IMR-90 (cell line): Measurements from ENCODE around the gene IRAK4. TPM values are rescaled to one million over a fixed set of nuclear protein-coding genes. Genes with fewer than 3 reads are reported as not detected.

Experiments used
- ATAC-seq: fragments of 200-7000 bp; cut with Tn5 transposase; 2 replicates; pipeline ENCODE4 v1.9.1; 2020; ENCODE audit warnings: low read depth, mild to moderate bottlenecking, moderate library complexity
- BruUV-seq: library from RNA; stranded (reverse); fragments of 400-500 nt; replicated peaks from 2 replicates; lab custom pipeline; 2021; lab: Mats Ljungman, UMichigan
- CTCF ChIA-PET: fragments of 300-600 bp; formaldehyde crosslinking; extraction: SDS; loops from one replicate; lab custom pipeline; 2021; ENCODE audit warnings: antibody characterized with exemption; lab: Yijun Ruan, JAX
- POLR2A ChIA-PET: fragments of 300-600 bp; sonication (Branson Sonifier 250); formaldehyde crosslinking; loops from one replicate; lab custom pipeline; 2022; ENCODE audit warnings: antibody characterized with exemption; ENCODE audit not compliant: unreplicated experiment; lab: Charles Lee
- DNase-seq: peaks from one replicate; pipeline ENCODE4 v3.0.0; 2013
- H2AFZ ChIP-seq: replicated peaks from 2 replicates; pipeline ENCODE3; 2013; ENCODE audit warnings: low read length, mild to moderate bottlenecking; ENCODE audit not compliant: poor library complexity
- H2AK5ac ChIP-seq: 2 replicates; pipeline ENCODE4 v1.6.1; 2013; ENCODE audit warnings: low read depth, low read length, inconsistent platforms
- H2AK9ac ChIP-seq: replicated peaks from 2 replicates; pipeline ENCODE3; 2013; ENCODE audit warnings: mild to moderate bottlenecking, low read depth, low read length, moderate library complexity; ENCODE audit not compliant: poor library complexity
- H2BK120ac ChIP-seq: 2 replicates; pipeline ENCODE4 v1.6.1; 2013; ENCODE audit warnings: low read depth, low read length, inconsistent platforms
- H2BK15ac ChIP-seq: 3 replicates; pipeline ENCODE4 v1.6.1; 2013; ENCODE audit warnings: low read depth, low read length, inconsistent platforms
- H2BK20ac ChIP-seq: 2 replicates; pipeline ENCODE4 v1.6.1; 2013; ENCODE audit warnings: low read depth, mild to moderate bottlenecking, inconsistent platforms, low read length, moderate library complexity
- H2BK5ac ChIP-seq: 2 replicates; pipeline ENCODE4 v1.6.1; 2013; ENCODE audit warnings: mild to moderate bottlenecking, low read depth, low read length, inconsistent platforms; ENCODE audit not compliant: poor library complexity, severe bottlenecking
- H3K14ac ChIP-seq: replicated peaks from 2 replicates; pipeline ENCODE4 v1.6.1; 2013; ENCODE audit warnings: low read depth, low read length, inconsistent platforms
- H3K18ac ChIP-seq: 2 replicates; pipeline ENCODE4 v1.6.1; 2013; ENCODE audit warnings: low read depth, low read length, control low read depth
- H3K23ac ChIP-seq: 2 replicates; pipeline ENCODE4 v1.6.1; 2013; ENCODE audit warnings: low read depth, low read length, inconsistent platforms
- H3K27ac ChIP-seq: 2 replicates; pipeline ENCODE4 v1.5.1; 2013; ENCODE audit warnings: mild to moderate bottlenecking, control low read depth, low read length; ENCODE audit not compliant: insufficient read depth
- H3K27me3 ChIP-seq: 2 replicates; pipeline ENCODE4 v1.6.1; 2013; ENCODE audit warnings: low read length; ENCODE audit not compliant: control insufficient read depth, insufficient read depth
- H3K36me3 ChIP-seq: 2 replicates; pipeline ENCODE4 v1.6.1; 2013; ENCODE audit warnings: low read length, mixed read lengths; ENCODE audit not compliant: control insufficient read depth, insufficient read depth
- H3K4ac ChIP-seq: 2 replicates; pipeline ENCODE4 v1.6.1; 2013; ENCODE audit warnings: low read depth, low read length, inconsistent platforms
- H3K4me1 ChIP-seq: 2 replicates; pipeline ENCODE4 v1.6.1; 2013; ENCODE audit warnings: low read length, mixed read lengths; ENCODE audit not compliant: control insufficient read depth, insufficient read depth
- H3K4me2 ChIP-seq: 2 replicates; pipeline ENCODE4 v1.6.1; 2013; ENCODE audit warnings: low read depth, mild to moderate bottlenecking, control low read depth, low read length, moderate library complexity
- H3K4me3 ChIP-seq: 2 replicates; pipeline ENCODE4 v1.5.1; 2013; ENCODE audit warnings: low read depth, mild to moderate bottlenecking, control low read depth, low read length, moderate library complexity; ENCODE audit not compliant: insufficient read depth
- H3K56ac ChIP-seq: 2 replicates; pipeline ENCODE4 v1.6.1; 2013; ENCODE audit warnings: low read length, inconsistent platforms; ENCODE audit not compliant: insufficient read depth; ENCODE audit errors: extremely low read depth
- H3K79me1 ChIP-seq, 2 experiments: 2 replicates each; pipeline ENCODE4 v1.6.1; 2013; ENCODE audit warnings: low read length in 2 of 2, inconsistent platforms in 1 of 2, low read depth in 1 of 2
- H3K9ac ChIP-seq: 2 replicates; pipeline ENCODE4 v1.6.1; 2013; ENCODE audit warnings: low read depth, low read length, control low read depth
- H3K9me1 ChIP-seq: 2 replicates; pipeline ENCODE4 v1.6.1; 2013; ENCODE audit warnings: low read length, inconsistent platforms; ENCODE audit not compliant: insufficient read depth
- H3K9me3 ChIP-seq: 2 replicates; pipeline ENCODE4 v1.6.1; 2013; ENCODE audit warnings: low read length; ENCODE audit not compliant: control insufficient read depth, insufficient read depth
- H4K20me1 ChIP-seq: 2 replicates; pipeline ENCODE4 v1.6.1; 2013; ENCODE audit warnings: low read length, inconsistent platforms; ENCODE audit not compliant: insufficient read depth
- H4K5ac ChIP-seq: 2 replicates; pipeline ENCODE4 v1.6.1; 2013; ENCODE audit warnings: mild to moderate bottlenecking, low read depth, low read length, control low read depth
- H4K8ac ChIP-seq, 2 experiments: 2 replicates each; pipeline ENCODE4 v1.6.1; 2013; ENCODE audit warnings: low read depth in 2 of 2, low read length in 2 of 2, control low read depth in 1 of 2, inconsistent platforms in 1 of 2
- H4K91ac ChIP-seq: 2 replicates; pipeline ENCODE4 v1.6.1; 2013; ENCODE audit warnings: low read depth, low read length, inconsistent platforms; ENCODE audit not compliant: insufficient read depth
- BHLHE40 ChIP-seq: fragments of 150-350 bp; IDR thresholded peaks from 2 replicates; pipeline ENCODE4 v1.6.1; 2016; ENCODE audit warnings: mild to moderate bottlenecking, low read depth, low read length
- CTCF ChIP-seq: conservative IDR thresholded peaks from 2 replicates; pipeline ENCODE4 v1.5.1; 2012; ENCODE audit warnings: mild to moderate bottlenecking, low read depth, low read length, improper control_type of control experiment
- WGBS, 2 experiments: methylation state at CpG; one replicate each; pipeline versions ENCODE4 v1.1.5 to v1.1.7; 2013; ENCODE audit warnings: missing lambda C conversion rate in 2 of 2; ENCODE audit not compliant: insufficient read length in 1 of 2; ENCODE audit errors: extremely low coverage in 2 of 2; 5-methylcytosine and 5-hydroxymethylcytosine counted together
- dilution Hi-C: fragments of 300-500 bp; cut with HindIII; formaldehyde crosslinking; loops from one replicate; pipeline ENCODE4 v1.14.3; 2018; ENCODE audit warnings: low sequenced_read_pairs; ENCODE audit not compliant: unreplicated experiment
- in situ Hi-C: fragments of 300-500 bp; cut with MboI; formaldehyde crosslinking; loops from 3 replicates; pipeline ENCODE4 v1.14.3; 2019; ENCODE audit warnings: low sequenced_read_pairs, inconsistent platforms, mixed read lengths
- intact Hi-C: fragments of 100-400 bp; cut with micrococcal nuclease; formaldehyde crosslinking; loops from 2 replicates; pipeline ENCODE4 v1.10.0; 2022
- polyA plus RNA-seq, 3 experiments: library from polyadenylated mRNA; depleted of rRNA; stranded (reverse); fragments of >200 nt; gene quantifications; 2 replicates each; pipeline ENCODE4 v1.2.3, GENCODE V29; 2012; ENCODE audit warnings: low replicate concordance in 1 of 3
- total RNA-seq: library from RNA; depleted of rRNA; stranded (reverse); fragments of >200 nt; gene quantifications from 2 replicates; pipeline ENCODE4 v1.2.3, GENCODE V29; 2012; rRNA removed

IRAK4 gene
- total and polyA plus RNA-seq, 2 of the 4 experiments (the other 2 are of a cell fraction), result 12.6 to 27.6 TPM

- Histone ChIP-seq H3K23ac (peak overlapping the region; percentile 87), H3K27me3 (no peaks in the 10 kb centered on the region), H3K14ac (peak overlapping the region; percentile 81), H3K27ac (peak overlapping the region; percentile 63), H4K20me1 (no peaks in the 10 kb centered on the region), H2BK15ac (peak overlapping the region; percentile 45; the same call in 1 of the 3 replicates), H3K56ac (peak overlapping the region; percentile 61), H3K4ac (peak overlapping the region; percentile 83), H4K5ac (peak overlapping the region; percentile 16; the same call in 1 of the 2 replicates), H2BK120ac (peak overlapping the region; percentile 32; the same call in 1 of the 2 replicates), H3K4me2 (peak overlapping the region; percentile 76), H3K36me3 (no peaks in the 10 kb centered on the region), H2BK20ac (no peak overlapping the region), H3K4me3 (peak overlapping the region; percentile 61), H3K4me1 (peaks cover under 1% of the 10 kb centered on the region; the same call in 1 of the 2 replicates), H2AK5ac (no peak overlapping the region), H3K18ac (peak overlapping the region; percentile 1; the same call in 1 of the 2 replicates), H2AK9ac (peak overlapping the region; percentile 91), H4K91ac (peak overlapping the region; percentile 47), H3K9me3 (no peaks in the 10 kb centered on the region), H2BK5ac (peak overlapping the region; percentile 71), H2AFZ (peak overlapping the region; percentile 96), H3K9me1 (peaks cover 5% of the 10 kb centered on the region; the same call in 1 of the 2 replicates), H3K9ac (peak overlapping the region; percentile 73), H3K79me1 (peaks cover 9 to 25% of the 10 kb centered on the region in 2 experiments; a peak in 2 of 4 replicates), H4K8ac (peak overlapping the region; percentile 5 to 82; a peak in 3 of 4 replicates)
- peak; percentile 12 for ATAC-seq
- ChIA-PET POLR2A (interaction anchor here (1.0 kb wide), 1 partner anchor 18 kb away, joined by 3 read pairs; no protein-coding TSS in a partner anchor), CTCF (no interaction called here)
- intact Hi-C loops, result loop anchor here (2.0 kb wide), 1 partner anchor 46 kb away; no protein-coding TSS in a partner anchor
- DNase-seq, result peak; percentile 46
- WGBS, 2 experiments, result 0% methylated on average over 2 of the region's 8 CpGs; no CpG with 5 or more reads in 1 of the 2 experiments
- no TSS peak for BruUV-seq
- no peak for TF ChIP-seq CTCF
- TF ChIP-seq BHLHE40, result peak; percentile 74
- in situ Hi-C loops, result no loop called here
- dilution Hi-C loops, result no loop called here
These were observed 77.8 kb downstream of the IRAK4 start for GRCh38 chr12:43836475-43836989.

Other genes with a start within 250 kb of the IRAK4 start
- gene ADAMTS20, start 206.7 kb upstream of the IRAK4 start, total RNA-seq, result not detected in 2 replicates
- not detected in 2 replicates for gene ADAMTS20, start 206.7 kb upstream of the IRAK4 start, polyA plus RNA-seq (2012; rRNA removed)
- 44.8 and 58.6 TPM in 2 replicates for gene PUS7L, start 161 bp upstream of the IRAK4 start, total RNA-seq
- 4.4 and 5.1 TPM in 2 replicates for gene PUS7L, start 161 bp upstream of the IRAK4 start, polyA plus RNA-seq (2012; rRNA removed)
- 141 and 248 TPM in 2 replicates for gene TWF1, start 47.4 kb downstream of the IRAK4 start, total RNA-seq
- gene TWF1, start 47.4 kb downstream of the IRAK4 start, polyA plus RNA-seq (2012; rRNA removed), result 49.7 and 67.0 TPM in 2 replicates
- gene TMEM117, start 77.1 kb downstream of the IRAK4 start, total RNA-seq, result 21.0 and 29.7 TPM in 2 replicates
- gene TMEM117, start 77.1 kb downstream of the IRAK4 start, polyA plus RNA-seq (2012; rRNA removed), result 6.1 and 8.7 TPM in 2 replicates